ENCODE measurements around the gene UCK1. TPM values are rescaled to one million over a fixed set of nuclear protein-coding genes. Genes with fewer than 3 reads are reported as not detected.

The UCK1 gene
- total and polyA plus RNA-seq, 10 of the 15 experiments (the other 5 are each of a cell fraction or from before 2014, with no cell fraction given) = 0.31 to 27.0 (median 18.7) TPM

DNA sequence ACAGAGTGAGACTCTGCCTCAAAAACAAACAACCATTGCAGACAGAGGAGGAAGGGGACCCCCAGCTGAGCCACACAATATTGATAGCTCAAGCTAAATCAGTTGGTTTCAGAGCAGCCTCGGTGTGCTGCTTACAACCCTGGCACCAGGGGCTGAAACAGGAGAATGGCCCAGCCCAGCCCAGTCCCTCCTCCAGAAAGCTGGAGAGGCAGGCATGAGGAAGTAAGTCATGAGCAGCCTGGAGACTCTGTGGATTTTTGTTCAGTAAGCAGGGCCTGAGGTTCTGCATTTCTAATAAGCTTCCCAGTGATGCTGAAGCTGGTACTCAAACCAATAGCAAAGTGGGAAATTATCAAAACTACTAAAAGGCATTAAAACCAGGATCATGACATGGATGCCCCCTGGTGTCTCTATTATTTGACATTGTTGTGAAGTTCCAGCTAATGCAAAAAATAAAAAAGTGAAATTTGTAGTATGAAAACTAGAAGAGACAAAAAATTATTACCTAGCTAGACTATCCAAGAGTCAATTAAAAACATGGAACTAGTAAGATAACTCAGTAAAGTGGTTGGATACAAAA, 28.4 kb upstream of the UCK1 start:
- Histone ChIP-seq H3K27me3 (replicated peaks in 1 of 2; ENCODE audit: control insufficient read depth in 2 of 2, insufficient read depth in 2 of 2, low read length in 1 of 2) (no peaks in the 10 kb centered on the region), H3K9ac (ENCODE audit: control insufficient read depth, insufficient read depth, low read length) (no peak overlapping the region), H3K4me3 (no peak overlapping the region), H3K9me3 (replicated peaks; ENCODE audit: control insufficient read depth, insufficient read depth, low read length) (no peaks in the 10 kb centered on the region; the same call in 2 of the 3 replicates), H2AFZ (ENCODE audit: control insufficient read depth, low read depth, low read length) (no peak overlapping the region), H3K4me1 (ENCODE audit: control insufficient read depth, insufficient read depth, low read length) (no peaks in the 10 kb centered on the region), H3K4me2 (ENCODE audit: control insufficient read depth, insufficient read depth) (no peak overlapping the region), H3K36me3 (ENCODE audit: control insufficient read depth in 2 of 2, insufficient read depth in 2 of 2, low read length in 1 of 2) (no peaks in the 10 kb centered on the region), H3K27ac (ENCODE audit: control insufficient read depth, insufficient read depth) (no peak overlapping the region), H3K79me2 (ENCODE audit: control insufficient read depth, insufficient read depth, low read length) (no peaks in the 10 kb centered on the region), H4K20me1 (ENCODE audit: control insufficient read depth, insufficient read depth) (no peaks in the 10 kb centered on the region)
- in situ Hi-C loops (cut with MboI) = no loop called here
- no peak for FAIRE-seq
- ATAC-seq = no peak
- no TSS peak for BruUV-seq (replicated peaks)
- CTCF ChIA-PET = no interaction called here
- SMC1A ChIA-PET (ENCODE audit: uncharacterized antibody, unreplicated experiment) = interaction anchor here (0.6 kb wide), 1 partner anchor 54 kb away, joined by 3 read pairs; no protein-coding TSS in a partner anchor
- POLR2A ChIA-PET = no interaction called here
- intact Hi-C loops (cut with micrococcal nuclease; ENCODE audit: unreplicated experiment) = no loop called here
- DNase-seq (ENCODE audit: low read depth, low spot score) = no peak
- RAD21 ChIA-PET (ENCODE audit: unreplicated experiment) = interaction anchor here (1.2 kb wide), 1 partner anchor 13 kb away, joined by 3 read pairs; no protein-coding TSS in a partner anchor
- WGBS (ENCODE audit: insufficient coverage, insufficient replicate concordance, low lambda C conversion rate, missing lambda C conversion rate) = 14% methylated on average over 1 of the region's 1 CpG
- TF ChIP-seq, protein P1, sequence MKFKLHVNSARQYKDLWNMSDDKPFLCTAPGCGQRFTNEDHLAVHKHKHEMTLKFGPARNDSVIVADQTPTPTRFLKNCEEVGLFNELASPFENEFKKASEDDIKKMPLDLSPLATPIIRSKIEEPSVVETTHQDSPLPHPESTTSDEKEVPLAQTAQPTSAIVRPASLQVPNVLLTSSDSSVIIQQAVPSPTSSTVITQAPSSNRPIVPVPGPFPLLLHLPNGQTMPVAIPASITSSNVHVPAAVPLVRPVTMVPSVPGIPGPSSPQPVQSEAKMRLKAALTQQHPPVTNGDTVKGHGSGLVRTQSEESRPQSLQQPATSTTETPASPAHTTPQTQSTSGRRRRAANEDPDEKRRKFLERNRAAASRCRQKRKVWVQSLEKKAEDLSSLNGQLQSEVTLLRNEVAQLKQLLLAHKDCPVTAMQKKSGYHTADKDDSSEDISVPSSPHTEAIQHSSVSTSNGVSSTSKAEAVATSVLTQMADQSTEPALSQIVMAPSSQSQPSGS (IDR thresholded peaks at IDR 0.05; ENCODE audit: low read length) = no peak
- TF ChIP-seq SMAD1 (IDR thresholded peaks at IDR 0.05; ENCODE audit: low read depth, partially characterized antibody) (no peak), NBN (IDR thresholded peaks at IDR 0.05) (no peak), RCOR1 (conservative IDR thresholded peaks at IDR 0.05; ENCODE audit: low read depth, low read length) (no peak), MXI1 (IDR thresholded peaks at IDR 0.05; ENCODE audit: low read depth, low read length) (no peak), TARDBP (IDR thresholded peaks at IDR 0.05; ENCODE audit: borderline replicate concordance) (no peak)
- TF ChIP-seq, protein P2, sequence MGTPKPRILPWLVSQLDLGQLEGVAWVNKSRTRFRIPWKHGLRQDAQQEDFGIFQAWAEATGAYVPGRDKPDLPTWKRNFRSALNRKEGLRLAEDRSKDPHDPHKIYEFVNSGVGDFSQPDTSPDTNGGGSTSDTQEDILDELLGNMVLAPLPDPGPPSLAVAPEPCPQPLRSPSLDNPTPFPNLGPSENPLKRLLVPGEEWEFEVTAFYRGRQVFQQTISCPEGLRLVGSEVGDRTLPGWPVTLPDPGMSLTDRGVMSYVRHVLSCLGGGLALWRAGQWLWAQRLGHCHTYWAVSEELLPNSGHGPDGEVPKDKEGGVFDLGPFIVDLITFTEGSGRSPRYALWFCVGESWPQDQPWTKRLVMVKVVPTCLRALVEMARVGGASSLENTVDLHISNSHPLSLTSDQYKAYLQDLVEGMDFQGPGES (IDR thresholded peaks at IDR 0.05) = no peak
- TF ChIP-seq, protein P3, sequence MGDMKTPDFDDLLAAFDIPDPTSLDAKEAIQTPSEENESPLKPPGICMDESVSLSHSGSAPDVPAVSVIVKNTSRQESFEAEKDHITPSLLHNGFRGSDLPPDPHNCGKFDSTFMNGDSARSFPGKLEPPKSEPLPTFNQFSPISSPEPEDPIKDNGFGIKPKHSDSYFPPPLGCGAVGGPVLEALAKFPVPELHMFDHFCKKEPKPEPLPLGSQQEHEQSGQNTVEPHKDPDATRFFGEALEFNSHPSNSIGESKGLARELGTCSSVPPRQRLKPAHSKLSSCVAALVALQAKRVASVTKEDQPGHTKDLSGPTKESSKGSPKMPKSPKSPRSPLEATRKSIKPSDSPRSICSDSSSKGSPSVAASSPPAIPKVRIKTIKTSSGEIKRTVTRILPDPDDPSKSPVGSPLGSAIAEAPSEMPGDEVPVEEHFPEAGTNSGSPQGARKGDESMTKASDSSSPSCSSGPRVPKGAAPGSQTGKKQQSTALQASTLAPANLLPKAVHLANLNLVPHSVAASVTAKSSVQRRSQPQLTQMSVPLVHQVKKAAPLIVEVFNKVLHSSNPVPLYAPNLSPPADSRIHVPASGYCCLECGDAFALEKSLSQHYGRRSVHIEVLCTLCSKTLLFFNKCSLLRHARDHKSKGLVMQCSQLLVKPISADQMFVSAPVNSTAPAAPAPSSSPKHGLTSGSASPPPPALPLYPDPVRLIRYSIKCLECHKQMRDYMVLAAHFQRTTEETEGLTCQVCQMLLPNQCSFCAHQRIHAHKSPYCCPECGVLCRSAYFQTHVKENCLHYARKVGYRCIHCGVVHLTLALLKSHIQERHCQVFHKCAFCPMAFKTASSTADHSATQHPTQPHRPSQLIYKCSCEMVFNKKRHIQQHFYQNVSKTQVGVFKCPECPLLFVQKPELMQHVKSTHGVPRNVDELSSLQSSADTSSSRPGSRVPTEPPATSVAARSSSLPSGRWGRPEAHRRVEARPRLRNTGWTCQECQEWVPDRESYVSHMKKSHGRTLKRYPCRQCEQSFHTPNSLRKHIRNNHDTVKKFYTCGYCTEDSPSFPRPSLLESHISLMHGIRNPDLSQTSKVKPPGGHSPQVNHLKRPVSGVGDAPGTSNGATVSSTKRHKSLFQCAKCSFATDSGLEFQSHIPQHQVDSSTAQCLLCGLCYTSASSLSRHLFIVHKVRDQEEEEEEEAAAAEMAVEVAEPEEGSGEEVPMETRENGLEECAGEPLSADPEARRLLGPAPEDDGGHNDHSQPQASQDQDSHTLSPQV (IDR thresholded peaks at IDR 0.05) = no peak
- TF ChIP-seq, protein P4, sequence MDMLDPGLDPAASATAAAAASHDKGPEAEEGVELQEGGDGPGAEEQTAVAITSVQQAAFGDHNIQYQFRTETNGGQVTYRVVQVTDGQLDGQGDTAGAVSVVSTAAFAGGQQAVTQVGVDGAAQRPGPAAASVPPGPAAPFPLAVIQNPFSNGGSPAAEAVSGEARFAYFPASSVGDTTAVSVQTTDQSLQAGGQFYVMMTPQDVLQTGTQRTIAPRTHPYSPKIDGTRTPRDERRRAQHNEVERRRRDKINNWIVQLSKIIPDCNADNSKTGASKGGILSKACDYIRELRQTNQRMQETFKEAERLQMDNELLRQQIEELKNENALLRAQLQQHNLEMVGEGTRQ (IDR thresholded peaks at IDR 0.05; ENCODE audit: borderline replicate concordance, low read depth, low read length) = no peak
- TF ChIP-seq, protein P5, sequence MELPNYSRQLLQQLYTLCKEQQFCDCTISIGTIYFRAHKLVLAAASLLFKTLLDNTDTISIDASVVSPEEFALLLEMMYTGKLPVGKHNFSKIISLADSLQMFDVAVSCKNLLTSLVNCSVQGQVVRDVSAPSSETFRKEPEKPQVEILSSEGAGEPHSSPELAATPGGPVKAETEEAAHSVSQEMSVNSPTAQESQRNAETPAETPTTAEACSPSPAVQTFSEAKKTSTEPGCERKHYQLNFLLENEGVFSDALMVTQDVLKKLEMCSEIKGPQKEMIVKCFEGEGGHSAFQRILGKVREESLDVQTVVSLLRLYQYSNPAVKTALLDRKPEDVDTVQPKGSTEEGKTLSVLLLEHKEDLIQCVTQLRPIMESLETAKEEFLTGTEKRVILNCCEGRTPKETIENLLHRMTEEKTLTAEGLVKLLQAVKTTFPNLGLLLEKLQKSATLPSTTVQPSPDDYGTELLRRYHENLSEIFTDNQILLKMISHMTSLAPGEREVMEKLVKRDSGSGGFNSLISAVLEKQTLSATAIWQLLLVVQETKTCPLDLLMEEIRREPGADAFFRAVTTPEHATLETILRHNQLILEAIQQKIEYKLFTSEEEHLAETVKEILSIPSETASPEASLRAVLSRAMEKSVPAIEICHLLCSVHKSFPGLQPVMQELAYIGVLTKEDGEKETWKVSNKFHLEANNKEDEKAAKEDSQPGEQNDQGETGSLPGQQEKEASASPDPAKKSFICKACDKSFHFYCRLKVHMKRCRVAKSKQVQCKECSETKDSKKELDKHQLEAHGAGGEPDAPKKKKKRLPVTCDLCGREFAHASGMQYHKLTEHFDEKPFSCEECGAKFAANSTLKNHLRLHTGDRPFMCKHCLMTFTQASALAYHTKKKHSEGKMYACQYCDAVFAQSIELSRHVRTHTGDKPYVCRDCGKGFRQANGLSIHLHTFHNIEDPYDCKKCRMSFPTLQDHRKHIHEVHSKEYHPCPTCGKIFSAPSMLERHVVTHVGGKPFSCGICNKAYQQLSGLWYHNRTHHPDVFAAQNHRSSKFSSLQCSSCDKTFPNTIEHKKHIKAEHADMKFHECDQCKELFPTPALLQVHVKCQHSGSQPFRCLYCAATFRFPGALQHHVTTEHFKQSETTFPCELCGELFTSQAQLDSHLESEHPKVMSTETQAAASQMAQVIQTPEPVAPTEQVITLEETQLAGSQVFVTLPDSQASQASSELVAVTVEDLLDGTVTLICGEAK (IDR thresholded peaks at IDR 0.05; ENCODE audit: borderline replicate concordance) = no peak
